OCI-LY3 (cell line): ENCODE data around the gene FFAR3.

Experiments used
- EZH2phosphoT487 ChIP-seq: fragments of 200-600 bp; shearing (Covaris generic); IDR thresholded peaks from 2 replicates; pipeline ENCODE4 v1.6.1; 2018; ENCODE audit warnings: antibody characterized with exemption, mixed run types, low read depth
- TF ChIP-seq, protein P1 (sequence below): fragments of 200-600, 300-600 bp; sonication (generic); IDR thresholded peaks from 2 replicates; pipeline ENCODE4 v1.5.1; 2014; ENCODE audit warnings: antibody characterized with exemption, low read length, low read depth

DNA sequence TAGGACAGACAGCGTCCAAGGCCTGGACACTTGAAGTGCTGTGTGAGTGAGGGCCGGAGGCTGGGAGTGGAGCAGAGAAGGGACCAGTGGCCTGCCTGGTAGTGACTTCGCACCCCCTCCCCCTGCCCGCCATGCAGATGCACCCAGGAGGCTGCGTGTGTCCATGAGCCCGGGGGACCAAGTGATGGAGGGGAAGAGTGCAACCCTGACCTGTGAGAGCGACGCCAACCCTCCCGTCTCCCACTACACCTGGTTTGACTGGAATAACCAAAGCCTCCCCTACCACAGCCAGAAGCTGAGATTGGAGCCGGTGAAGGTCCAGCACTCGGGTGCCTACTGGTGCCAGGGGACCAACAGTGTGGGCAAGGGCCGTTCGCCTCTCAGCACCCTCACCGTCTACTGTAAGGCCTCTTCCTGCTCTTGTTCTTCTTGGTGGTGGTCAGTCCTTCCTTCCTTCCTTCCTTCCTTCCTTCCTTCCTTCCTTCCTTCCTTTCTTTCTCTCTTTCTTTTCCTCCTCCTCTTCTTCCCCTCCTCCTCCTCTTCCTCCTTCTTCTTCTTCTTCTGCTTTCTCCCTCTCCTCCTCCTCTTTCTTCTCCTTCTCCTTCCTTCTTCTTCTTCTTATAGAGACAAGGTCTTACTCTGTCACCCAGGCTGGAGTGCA lies 16.6 kb upstream of the FFAR3 start:
- TF ChIP-seq, protein P1, sequence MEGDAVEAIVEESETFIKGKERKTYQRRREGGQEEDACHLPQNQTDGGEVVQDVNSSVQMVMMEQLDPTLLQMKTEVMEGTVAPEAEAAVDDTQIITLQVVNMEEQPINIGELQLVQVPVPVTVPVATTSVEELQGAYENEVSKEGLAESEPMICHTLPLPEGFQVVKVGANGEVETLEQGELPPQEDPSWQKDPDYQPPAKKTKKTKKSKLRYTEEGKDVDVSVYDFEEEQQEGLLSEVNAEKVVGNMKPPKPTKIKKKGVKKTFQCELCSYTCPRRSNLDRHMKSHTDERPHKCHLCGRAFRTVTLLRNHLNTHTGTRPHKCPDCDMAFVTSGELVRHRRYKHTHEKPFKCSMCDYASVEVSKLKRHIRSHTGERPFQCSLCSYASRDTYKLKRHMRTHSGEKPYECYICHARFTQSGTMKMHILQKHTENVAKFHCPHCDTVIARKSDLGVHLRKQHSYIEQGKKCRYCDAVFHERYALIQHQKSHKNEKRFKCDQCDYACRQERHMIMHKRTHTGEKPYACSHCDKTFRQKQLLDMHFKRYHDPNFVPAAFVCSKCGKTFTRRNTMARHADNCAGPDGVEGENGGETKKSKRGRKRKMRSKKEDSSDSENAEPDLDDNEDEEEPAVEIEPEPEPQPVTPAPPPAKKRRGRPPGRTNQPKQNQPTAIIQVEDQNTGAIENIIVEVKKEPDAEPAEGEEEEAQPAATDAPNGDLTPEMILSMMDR, result no peak
- no peak for TF ChIP-seq EZH2phosphoT487
